Stomach (tissue), 9 donors: ENCODE measurements around the gene CAPN15. TPM values are rescaled to one million over a fixed set of nuclear protein-coding genes. Genes with fewer than 3 reads are reported as not detected.

ENCODE experiments used
- DNase-seq, 2 donors: peaks; one replicate each; pipeline versions ENCODE4 v3.0.0 to v3.0.0-alpha.2; 2013 to 2019
- H3K27ac ChIP-seq, 5 donors: fragments of 200-600 bp in 4 of 5; sonication (generic) in 4 of 5; one replicate each; pipeline ENCODE4 v1.5.1; 2013 to 2019; ENCODE audit warnings: mild to moderate bottlenecking in 1 of 5, moderate library complexity in 1 of 5
- H3K27me3 ChIP-seq, 3 donors: fragments of 200-600 bp; sonication (generic); one replicate each; pipeline ENCODE4 v1.5.1; 2017 to 2019; ENCODE audit warnings: mixed run types in 1 of 3
- H3K36me3 ChIP-seq, 4 donors: fragments of 200-600 bp; sonication (generic); 1 replicate in 3 of 4; 2 replicates in 1 of 4; pipeline ENCODE4 v1.5.1; 2016 to 2019
- H3K4me1 ChIP-seq, 4 donors: fragments of 200-600 bp; sonication (generic); one replicate each; pipeline ENCODE4 v1.5.1; 2016 to 2019
- H3K4me3 ChIP-seq, 4 donors: fragments of 200-600 bp; sonication (generic) in 3 of 4; one replicate each; pipeline ENCODE4 v1.5.1; 2016 to 2019; ENCODE audit warnings: mild to moderate bottlenecking in 1 of 4
- H3K9me3 ChIP-seq, 4 donors: fragments of 200-600 bp; sonication (generic); one replicate each; pipeline ENCODE4 v1.5.1; 2016 to 2019
- CTCF ChIP-seq, 7 experiments: fragments of 450-650 bp in 4 of 7; fragments of 200-600 bp in 3 of 7; sonication (generic) in 3 of 7; IDR thresholded peaks; one replicate each; pipeline ENCODE4 v1.5.1; 2016 to 2019; ENCODE audit warnings: antibody characterized with exemption in 7 of 7, control low read depth in 2 of 7, mild to moderate bottlenecking in 1 of 7
- EP300 ChIP-seq: sonication (generic); formaldehyde crosslinking; IDR thresholded peaks from one replicate; pipeline ENCODE4 v1.6.1; 2017; ENCODE audit warnings: antibody characterized with exemption
- POLR2A ChIP-seq, 4 donors: fragments of 450-650 bp; IDR thresholded peaks; one replicate each; pipeline ENCODE4 v1.6.1; 2016; ENCODE audit warnings: antibody characterized with exemption in 4 of 4, control low read depth in 2 of 4, mild to moderate bottlenecking in 1 of 4, moderate library complexity in 1 of 4
- POLR2AphosphoS5 ChIP-seq, 3 donors: sonication (generic); formaldehyde crosslinking; IDR thresholded peaks; one replicate each; pipeline ENCODE4 v1.6.1; 2016; ENCODE audit warnings: antibody characterized with exemption in 3 of 3
- WGBS, 5 donors: extraction: QIAGEN DNeasy Blood & Tissue Kit in 3 of 5; methylation state at CpG; one replicate each; pipeline versions ENCODE4 v1.1.5 to v1.1.7; 2013 to 2018; 5-methylcytosine and 5-hydroxymethylcytosine counted together
- intact Hi-C: fragments of 100-400 bp; cut with DNase I; formaldehyde crosslinking; loops from one replicate; pipeline ENCODE4 v1.15.1; 2023; ENCODE audit warnings: low total_unique reads
- polyA plus RNA-seq, 3 donors: library from polyadenylated mRNA; stranded (reverse); fragments of 200-250 nt; gene quantifications; one replicate each; pipeline ENCODE4 v1.2.3, GENCODE V29; 2013
- total RNA-seq, 5 donors: library from RNA; depleted of rRNA; stranded (reverse); fragments of >200 nt; gene quantifications; one replicate each; pipeline versions ENCODE4 v1.1.0 to v1.2.3, GENCODE V29; 2014 to 2016
- donor health status: healthy with polysubstance abuse.
- donor health status: Bipolar disorder and iron deficiency.
- donor health status: healthy.

The CAPN15 gene
- total and polyA plus RNA-seq, 8 donors = 25.2 to 235 (median 35.0) TPM

GRCh38 chr16:590188-590814 is 62.8 kb downstream of the CAPN15 start:
- Histone ChIP-seq H3K27ac (peak overlapping the region; percentile 91 to 100 (median 95)), H3K4me1 (peaks cover 56 to 82% (median 74%) of the 10 kb centered on the region in 4 donors), H3K9me3 (no peaks in the 10 kb centered on the region), H3K27me3 (peaks cover 0 to 9% (median 0%) of the 10 kb centered on the region in 3 donors), H3K4me3 (peak overlapping the region; percentile 76 to 89 (median 83)), H3K36me3 (peaks cover 0 to 6% (median 0%) of the 10 kb centered on the region in 4 donors)
- peak in 1 of 2 donors; percentile 50 for DNase-seq
- intact Hi-C loops = no loop called here
- 0 to 2% (median 1%) methylated on average over 10 to 71 of the region's 71 CpGs for WGBS, 5 donors
- TF ChIP-seq CTCF (IDR thresholded peaks at IDR 0.05) = no peak
- TF ChIP-seq POLR2AphosphoS5 (IDR thresholded peaks at IDR 0.05) = peak in 1 of 3 donors; percentile 10

- peak overlapping the region; percentile 91 to 100 (median 95) for H3K27ac ChIP-seq
- peaks cover 51 to 82% (median 76%) of the 10 kb centered on the region in 4 donors for H3K4me1 ChIP-seq
- H3K36me3 ChIP-seq = peaks cover 0 to 6% (median 0%) of the 10 kb centered on the region in 4 donors
- no peaks in the 10 kb centered on the region for H3K9me3 ChIP-seq
- peaks cover 0 to 4% (median 0%) of the 10 kb centered on the region in 3 donors for H3K27me3 ChIP-seq
- TF ChIP-seq POLR2A (IDR thresholded peaks at IDR 0.05) (no peak), CTCF (IDR thresholded peaks at IDR 0.05) (no peak), EP300 (no peak)
- DNase-seq = no peak
- peak overlapping the region; percentile 76 to 89 (median 83) for H3K4me3 ChIP-seq
- intact Hi-C loops = no loop called here
- 40 to 46% (median 44%) methylated on average over 10 of the region's 10 CpGs for WGBS, 5 donors
Observed at GRCh38 chr16:590815-591200, 63.3 kb downstream of the CAPN15 start.

- intact Hi-C loops = no loop called here
- no peak for TF ChIP-seq POLR2A (IDR thresholded peaks at IDR 0.05)
- no peak for TF ChIP-seq EP300
- TF ChIP-seq CTCF (IDR thresholded peaks at IDR 0.05) = no peak
- TF ChIP-seq POLR2AphosphoS5 (IDR thresholded peaks at IDR 0.05) = no peak
- DNase-seq = peak in 1 of 2 donors; percentile 45
- no peaks in the 10 kb centered on the region for H3K27me3 ChIP-seq
- H3K4me3 ChIP-seq = peak overlapping the region; percentile 76 to 89 (median 83)
- 49 to 65% (median 55%) methylated on average over 7 to 8 of the region's 8 CpGs for WGBS, 5 donors
- H3K9me3 ChIP-seq = no peaks in the 10 kb centered on the region
- peaks cover 0 to 7% (median 2%) of the 10 kb centered on the region in 4 donors for H3K36me3 ChIP-seq
- peaks cover 50 to 83% (median 78%) of the 10 kb centered on the region in 4 donors for H3K4me1 ChIP-seq
- H3K27ac ChIP-seq = peak overlapping the region; percentile 91 to 100 (median 95)
Observed at GRCh38 chr16:591231-591630, 63.7 kb downstream of the CAPN15 start.

GRCh38 chr16:591892-592517 is 64.5 kb downstream of the CAPN15 start:
- Histone ChIP-seq H3K4me3 (peak overlapping the region in 1 of 4 donors; percentile 78), H3K9me3 (no peaks in the 10 kb centered on the region), H3K27ac (peak overlapping the region; percentile 80 to 100 (median 94)), H3K4me1 (peaks cover 50 to 83% (median 79%) of the 10 kb centered on the region in 4 donors), H3K27me3 (no peaks in the 10 kb centered on the region), H3K36me3 (peaks cover 5 to 15% (median 9%) of the 10 kb centered on the region in 4 donors)
- TF ChIP-seq EP300 (no peak), POLR2A (IDR thresholded peaks at IDR 0.05) (no peak), POLR2AphosphoS5 (IDR thresholded peaks at IDR 0.05) (no peak), CTCF (IDR thresholded peaks at IDR 0.05) (no peak)
- DNase-seq = peak in 1 of 2 donors; percentile 13
- intact Hi-C loops = no loop called here
- whole genome bisulfite sequencing, 5 donors = 64 to 75% (median 71%) methylated on average over 10 to 15 of the region's 15 CpGs
